Umbilical cord (tissue), 2 donors: Measurements from ENCODE around the gene TTC36. TPM values are rescaled to one million over a fixed set of nuclear protein-coding genes. Genes with fewer than 3 reads are reported as not detected.
"Not testable (repeated sequence)": the region's sequence is repeated elsewhere in the genome, so short reads cannot be mapped to it uniquely, and the experiment has no call there.

Source experiments
- DNase-seq: peaks from one replicate; pipeline ENCODE4 v3.0.0-alpha.2; 2015; ENCODE audit warnings: low spot score
- total RNA-seq: library from RNA; depleted of rRNA; stranded (reverse); fragments of >200 nt; gene quantifications from one replicate; pipeline ENCODE4 v1.2.3, GENCODE V29; 2014; ENCODE audit warnings: low replicate concordance; ENCODE audit not compliant: insufficient read depth

The TTC36 gene
- total RNA-seq, 1 donor from 2014 or later: 6.3 TPM

GRCh38 chr11:118532091-118532490 lies 4.8 kb downstream of the TTC36 start:
- no peak for DNase-seq

- no peak for DNase-seq
These were observed 5.8 kb downstream of the TTC36 start for GRCh38 chr11:118532852-118533768.

- DNase-seq: no peak
These were observed 6.8 kb downstream of the TTC36 start for GRCh38 chr11:118533769-118534729.

DNA sequence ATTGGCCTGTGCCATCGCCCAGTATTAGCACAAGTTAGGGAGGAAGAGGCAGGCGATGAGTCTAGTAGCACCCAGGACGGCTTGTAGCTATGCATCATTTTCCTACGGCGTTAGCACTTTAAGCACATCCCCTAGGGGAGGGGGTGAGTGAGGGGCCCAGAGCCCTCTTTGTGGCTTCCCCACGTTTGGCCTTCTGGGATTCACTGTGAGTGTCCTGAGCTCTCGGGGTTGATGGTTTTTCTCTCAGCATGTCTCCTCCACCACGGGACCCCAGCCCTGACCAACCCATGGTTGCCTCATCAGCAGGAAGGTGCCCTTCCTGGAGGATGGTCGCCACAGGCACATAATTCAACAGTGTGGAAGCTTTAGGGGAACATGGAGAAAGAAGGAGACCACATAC lies 8.0 kb downstream of the TTC36 start:
- no peak for DNase-seq

DNA sequence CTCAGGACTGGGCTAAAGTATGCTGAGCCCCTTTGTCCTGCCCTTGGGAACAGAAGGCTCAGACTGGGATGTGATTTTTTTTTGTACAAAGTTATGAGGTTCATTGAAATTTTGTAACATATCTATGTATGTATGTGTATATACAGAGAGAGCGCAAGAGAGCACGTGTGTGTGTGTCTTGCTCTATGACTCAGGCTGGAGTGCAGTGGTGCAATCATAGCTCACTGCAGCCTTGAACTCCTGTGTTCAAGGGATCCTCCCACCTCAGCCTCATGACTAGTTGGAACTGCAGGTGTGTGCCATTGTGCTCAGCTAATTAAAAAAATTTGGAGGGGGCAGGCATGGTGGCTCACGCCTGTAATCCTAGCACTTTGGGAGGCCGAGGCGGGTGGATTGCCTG lies 9.5 kb downstream of the TTC36 start:
- no peak for DNase-seq

GRCh38 chr11:118537409-118537980 lies 10.2 kb downstream of the TTC36 start:
- DNase-seq: no peak

DNA sequence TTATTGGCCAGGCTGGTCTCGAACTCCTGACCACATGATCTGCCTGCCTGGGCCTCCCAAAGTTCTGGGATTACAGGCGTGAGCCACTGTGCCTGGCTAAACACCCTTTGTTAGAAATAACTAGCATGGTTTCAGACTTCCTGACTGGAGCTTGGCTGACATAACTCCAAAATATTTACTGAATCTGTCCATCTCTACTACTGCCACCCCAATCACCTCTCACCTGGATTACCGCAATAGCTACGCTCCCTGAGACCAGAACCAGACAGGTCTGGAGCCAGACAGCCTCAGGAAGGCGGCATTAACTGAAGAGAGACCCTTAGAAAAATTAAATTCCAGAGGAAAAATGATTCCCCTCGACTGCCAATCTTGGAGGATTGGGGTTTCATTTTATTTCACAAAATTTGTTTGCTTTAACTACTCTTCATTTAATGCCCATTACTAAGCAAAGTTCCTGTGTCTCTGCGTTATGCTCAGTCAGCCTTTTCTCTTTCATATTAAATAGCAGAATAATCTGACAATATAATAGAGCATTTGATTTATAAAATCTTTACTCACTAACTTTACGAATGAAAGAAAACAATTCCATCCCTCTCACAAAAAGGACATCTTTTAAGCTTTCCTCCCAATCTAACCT lies 16.9 kb downstream of the TTC36 start:
- no peak for DNase-seq

GRCh38 chr11:118544647-118545010 lies 17.4 kb downstream of the TTC36 start:
- no peak for DNase-seq

GRCh38 chr11:118545533-118545932 lies 18.3 kb downstream of the TTC36 start:
- no peak for DNase-seq

DNA sequence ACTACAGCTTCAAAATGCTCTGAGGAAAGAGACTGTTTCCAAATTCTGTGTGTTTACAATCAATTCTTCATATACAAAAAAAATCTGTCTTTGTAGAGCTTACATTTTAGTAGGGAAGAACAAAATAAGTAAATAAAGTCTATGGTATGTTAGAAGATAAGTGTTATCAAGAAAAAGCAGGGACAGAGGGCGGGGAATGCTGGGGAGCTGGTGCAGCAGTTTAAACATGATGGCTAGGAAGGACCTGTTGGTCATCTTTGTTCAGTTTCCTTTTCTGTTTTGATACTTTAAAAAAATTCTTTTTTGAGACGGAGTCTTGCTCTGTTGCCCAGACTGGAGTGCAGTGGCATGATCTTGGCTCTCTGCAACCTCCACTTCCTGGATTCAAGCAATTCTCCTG lies 19.9 kb downstream of the TTC36 start:
- DNase-seq: no peak

GRCh38 chr11:118552341-118552740 lies 25.1 kb downstream of the TTC36 start:
- DNase-seq: no peak

GRCh38 chr11:118560806-118561205 lies 33.5 kb downstream of the TTC36 start:
- DNase-seq: no peak

DNA sequence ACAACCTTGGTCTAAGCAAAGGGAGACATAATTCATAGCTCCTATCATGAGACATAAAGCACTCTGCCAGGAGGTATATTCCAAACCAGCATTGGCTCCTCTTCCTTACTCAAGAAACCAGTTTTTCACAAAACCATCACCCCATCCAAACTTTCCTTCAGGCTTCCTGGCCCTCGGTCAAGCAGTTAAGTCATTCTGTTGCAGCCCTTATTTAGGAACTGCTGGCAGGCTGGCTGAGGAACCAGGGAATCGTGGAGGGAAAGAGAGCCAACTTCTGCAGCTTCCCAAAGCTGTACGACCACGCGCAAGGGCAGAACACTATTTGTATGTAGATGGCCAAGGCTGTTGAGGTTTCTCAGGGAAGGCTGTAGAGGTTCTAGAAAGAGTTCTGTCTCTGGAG lies 37.8 kb downstream of the TTC36 start:
- peak; percentile 21 for DNase-seq

DNA sequence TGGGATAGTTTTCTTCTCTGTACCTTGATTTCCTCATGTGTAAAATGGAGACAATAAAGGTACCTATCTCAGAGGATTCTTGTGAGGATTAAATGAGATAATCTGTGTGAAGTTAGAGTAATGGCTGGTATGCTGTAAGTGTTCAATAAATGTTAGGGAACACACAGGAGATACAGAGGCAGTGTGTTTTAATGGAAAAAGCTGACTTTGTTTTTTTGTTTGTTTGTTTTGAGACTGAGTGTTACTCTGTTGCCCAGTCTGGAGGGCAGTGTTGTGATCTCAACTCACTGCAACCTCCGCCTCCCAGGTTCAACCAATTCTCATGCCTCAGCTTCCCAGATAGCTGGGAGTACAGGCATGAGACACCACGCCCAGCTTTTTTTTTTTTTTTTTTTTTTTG lies 42.4 kb downstream of the TTC36 start:
- no peak for DNase-seq

GRCh38 chr11:118570787-118571186 lies 43.5 kb downstream of the TTC36 start:
- DNase-seq: no peak

GRCh38 chr11:118571701-118572060 lies 44.4 kb downstream of the TTC36 start:
- DNase-seq: peak; percentile 27

- DNase-seq: peak; percentile 88
These were observed 45.0 kb downstream of the TTC36 start, which contains the start of gene ARCN1 for GRCh38 chr11:118572061-118572980. ARCN1 (plus strand) TSS chr11:118572409; CDS start chr11:118572548, 139 bp downstream.

DNA sequence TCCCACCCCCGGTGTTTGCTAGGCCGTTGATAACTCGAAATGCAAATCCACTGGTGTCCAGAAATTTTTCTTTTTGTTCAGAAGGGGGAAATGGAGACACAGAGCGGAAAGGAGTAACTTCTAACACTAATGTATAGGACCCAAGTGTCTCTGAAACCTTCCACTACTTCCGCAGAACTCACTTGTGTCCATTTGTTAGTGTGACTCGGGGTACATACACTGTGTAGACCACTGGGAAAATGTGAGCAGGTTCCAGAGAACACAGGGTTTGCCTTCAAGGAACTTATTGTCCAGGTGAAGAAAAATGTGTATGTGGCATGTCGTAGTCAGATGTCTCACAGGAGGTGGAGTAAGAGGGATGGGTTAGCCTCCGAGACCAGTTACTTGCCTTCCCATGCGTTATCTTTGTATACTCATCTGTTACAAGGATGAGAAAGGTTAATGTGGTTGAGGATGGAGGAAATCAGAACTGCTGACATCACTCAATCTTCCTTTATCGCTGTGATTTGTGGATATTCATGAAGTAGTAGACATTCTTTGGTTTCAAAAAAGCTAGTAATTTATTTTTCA lies 45.8 kb downstream of the TTC36 start:
- DNase-seq: peak; percentile 58

DNA sequence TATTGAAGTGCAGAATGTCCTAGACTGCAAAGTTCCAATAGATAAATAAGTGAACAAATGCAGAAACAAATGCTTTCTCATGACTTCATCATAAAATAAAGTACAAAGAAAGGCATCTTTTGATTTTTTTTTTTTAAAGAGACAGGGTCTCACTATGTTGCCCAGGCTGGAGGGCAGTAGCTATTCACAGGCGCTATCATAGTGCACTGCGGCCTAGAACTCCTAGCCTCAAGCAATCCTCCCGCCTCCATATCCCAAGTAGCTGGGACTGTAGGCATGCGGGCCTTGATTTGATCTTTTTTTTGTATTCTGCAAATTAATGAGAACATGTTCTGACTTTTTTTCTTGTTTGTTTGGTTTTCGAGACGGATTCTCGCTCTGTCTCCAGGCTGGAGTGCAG lies 47.4 kb downstream of the TTC36 start:
- DNase-seq: no peak

- not testable (repeated sequence) for DNase-seq
These were observed 50.7 kb downstream of the TTC36 start for GRCh38 chr11:118577995-118578394.
